Endothelial cell of umbilical vein (primary cell): Measurements from ENCODE around the gene MAML1. TPM values are rescaled to one million over a fixed set of nuclear protein-coding genes. Genes with fewer than 3 reads are reported as not detected.

Experiments used
- BruUV-seq: library from RNA; stranded (reverse); fragments of 400-500 nt; replicated peaks from 2 replicates; lab custom pipeline; 2021; lab: Mats Ljungman, UMichigan
- CTCF ChIA-PET: fragments of 300-600, 350-600 bp; sonication (Branson Sonifier 250); formaldehyde crosslinking; loops from one replicate; lab custom pipeline; 2021; ENCODE audit warnings: antibody characterized with exemption, inconsistent platforms; lab: Charles Lee
- POLR2A ChIA-PET: fragments of 300-600, 350-600 bp; sonication (Branson Sonifier 250); formaldehyde crosslinking; loops from one replicate; lab custom pipeline; 2021; ENCODE audit warnings: antibody characterized with exemption, inconsistent platforms; lab: Charles Lee
- DNase-seq: peaks from one replicate; pipeline ENCODE4 v3.0.0-alpha.2; 2011; ENCODE audit warnings: low read depth, low spot score
- FAIRE-seq: peaks from 2 replicates; lab custom pipeline; 2011; peaks lifted over from hg19 to GRCh38; lab: Jason Lieb, UNC
- H2AFZ ChIP-seq: 2 replicates; pipeline ENCODE4 v1.6.0; 2012; ENCODE audit warnings: low read depth, low read length, control low read depth, inconsistent platforms
- H3K27ac ChIP-seq: 2 replicates; pipeline ENCODE4 v1.5.1; 2011; ENCODE audit warnings: low read depth, mild to moderate bottlenecking, control low read depth, low read length, moderate library complexity; ENCODE audit not compliant: insufficient read depth
- H3K27me3 ChIP-seq, 2 experiments: 2 replicates each; pipeline versions ENCODE4 v1.6.0 to v1.6.1; 2011; ENCODE audit warnings: low read length in 2 of 2, mixed read lengths in 1 of 2; ENCODE audit not compliant: control insufficient read depth in 2 of 2, insufficient read depth in 2 of 2
- H3K36me3 ChIP-seq, 2 experiments: 2 replicates in 1 of 2; 3 replicates in 1 of 2; pipeline ENCODE4 v1.5.1; 2011; ENCODE audit warnings: low read length in 2 of 2, mild to moderate bottlenecking in 1 of 2, moderate library complexity in 1 of 2; ENCODE audit not compliant: control insufficient read depth in 2 of 2, insufficient read depth in 2 of 2; ENCODE audit errors: extremely low read depth in 1 of 2
- H3K4me1 ChIP-seq: 3 replicates; pipeline ENCODE4 v1.5.1; 2011; ENCODE audit warnings: mild to moderate bottlenecking, low read length; ENCODE audit not compliant: control insufficient read depth, insufficient read depth; ENCODE audit errors: extremely low read depth
- H3K4me2 ChIP-seq: 2 replicates; pipeline ENCODE4 v1.6.1; 2011; ENCODE audit warnings: low read length, control low read depth, mixed read lengths; ENCODE audit not compliant: insufficient read depth
- H3K4me3 ChIP-seq, 3 experiments: fragments of 200-600 bp in 1 of 3; sonication (generic), shearing (Covaris generic) in 1 of 3; replicated peaks in 1 of 3; 2 replicates each; pipeline ENCODE4 v1.5.1; 2011 to 2016; ENCODE audit warnings: control low read depth in 3 of 3, low read length in 3 of 3, mild to moderate bottlenecking in 2 of 3, inconsistent platforms in 1 of 3, low read depth in 1 of 3, moderate library complexity in 1 of 3; ENCODE audit not compliant: insufficient read depth in 1 of 3
- H3K79me2 ChIP-seq: 2 replicates; pipeline ENCODE4 v1.6.0; 2012; ENCODE audit warnings: low read length, inconsistent platforms; ENCODE audit not compliant: control insufficient read depth, insufficient read depth
- H3K9ac ChIP-seq: replicated peaks from 2 replicates; pipeline ENCODE3; 2011; ENCODE audit warnings: low read length, control low read depth; ENCODE audit not compliant: insufficient read depth; ENCODE audit errors: extremely low read depth
- H3K9me1 ChIP-seq: replicated peaks from 3 replicates; pipeline ENCODE4 v1.6.0; 2011; ENCODE audit warnings: mild to moderate bottlenecking, low read length; ENCODE audit not compliant: control insufficient read depth, insufficient read depth; ENCODE audit errors: extremely low read depth
- H3K9me3 ChIP-seq: replicated peaks from 2 replicates; pipeline ENCODE4 v1.5.1; 2012; ENCODE audit warnings: low read length, inconsistent platforms; ENCODE audit not compliant: control insufficient read depth, insufficient read depth
- H4K20me1 ChIP-seq: replicated peaks from 2 replicates; pipeline ENCODE3; 2011; ENCODE audit warnings: mild to moderate bottlenecking, low read length; ENCODE audit not compliant: control insufficient read depth, insufficient read depth; ENCODE audit errors: extremely low read depth
- EZH2 ChIP-seq: IDR thresholded peaks from 2 replicates; pipeline ENCODE4 v1.6.1; 2012; ENCODE audit warnings: borderline replicate concordance, low read depth, mild to moderate bottlenecking, moderate library complexity, low read length, inconsistent platforms; ENCODE audit not compliant: severe bottlenecking
- FOS ChIP-seq: IDR thresholded peaks from 2 replicates; pipeline ENCODE4 v1.6.1; 2011; ENCODE audit warnings: mild to moderate bottlenecking, low read length, moderate library complexity, borderline replicate concordance; ENCODE audit not compliant: insufficient read depth
- GATA2 ChIP-seq: IDR thresholded peaks from 2 replicates; pipeline ENCODE4 v1.7.0; 2011; ENCODE audit warnings: low read depth, mild to moderate bottlenecking, moderate library complexity, mixed read lengths, low read length; ENCODE audit not compliant: insufficient read length, insufficient read depth
- JUN ChIP-seq: IDR thresholded peaks from 2 replicates; pipeline ENCODE4 v1.6.1; 2011; ENCODE audit warnings: borderline replicate concordance, low read depth; ENCODE audit not compliant: insufficient read length, insufficient read depth
- MYC ChIP-seq: IDR thresholded peaks from one replicate; pipeline ENCODE4 v1.6.1; 2011; ENCODE audit warnings: mild to moderate bottlenecking, low read depth, low read length
- POLR2A ChIP-seq: IDR thresholded peaks from 2 replicates; pipeline ENCODE4 v1.6.1; 2012; ENCODE audit warnings: low read depth, mild to moderate bottlenecking, control low read depth, low read length
- POLR2AphosphoS5 ChIP-seq: IDR thresholded peaks from 2 replicates; pipeline ENCODE4 v1.6.1; 2012; ENCODE audit warnings: low read depth, mild to moderate bottlenecking, control low read depth, low read length, moderate library complexity; ENCODE audit not compliant: insufficient read depth
- dilution Hi-C: fragments of 300-500 bp; cut with MboI; formaldehyde crosslinking; loops from one replicate; pipeline ENCODE4 v1.15.0; 2019; ENCODE audit warnings: low sequenced_read_pairs; ENCODE audit not compliant: extremely low pct_ligation_motif_present
- intact Hi-C: fragments of 100-400 bp; cut with micrococcal nuclease; formaldehyde crosslinking; loops from one replicate; pipeline ENCODE4 v1.10.0; 2022
- polyA plus RNA-seq, 4 experiments: library from polyadenylated mRNA; depleted of rRNA in 3 of 4; stranded (reverse) in 3 of 4; unstranded in 1 of 4; fragments of >200 nt; gene quantifications; 2 replicates each; pipeline versions ENCODE4 v1.2.1 to v1.2.3, GENCODE V29; 2011 to 2012; ENCODE audit warnings: missing spikeins in 1 of 4
- total RNA-seq: library from RNA; stranded (reverse); gene quantifications from 2 replicates; pipeline ENCODE4 v1.2.3, GENCODE V29; 2021
- TF ChIP-seq, protein P1 (sequence below): IDR thresholded peaks from 2 replicates; pipeline ENCODE4 v1.6.1; 2011; ENCODE audit not compliant: insufficient read depth, insufficient read length
- TF ChIP-seq, protein P2 (sequence below), 2 donors: IDR thresholded peaks; 1 replicate in 1 of 2; 2 replicates in 1 of 2; pipeline ENCODE4 v1.5.1; 2011; ENCODE audit warnings: low read length in 2 of 2, mild to moderate bottlenecking in 2 of 2, moderate library complexity in 2 of 2, control low read depth in 1 of 2, inconsistent platforms in 1 of 2, low read depth in 1 of 2; ENCODE audit not compliant: insufficient read depth in 1 of 2; ENCODE audit errors: extremely low read depth in 1 of 2

The MAML1 gene
- total and polyA plus RNA-seq, 2 donors (not counting 3 experiments of a cell fraction or from before 2014, with no cell fraction given): 12.4 to 29.0 TPM

DNA sequence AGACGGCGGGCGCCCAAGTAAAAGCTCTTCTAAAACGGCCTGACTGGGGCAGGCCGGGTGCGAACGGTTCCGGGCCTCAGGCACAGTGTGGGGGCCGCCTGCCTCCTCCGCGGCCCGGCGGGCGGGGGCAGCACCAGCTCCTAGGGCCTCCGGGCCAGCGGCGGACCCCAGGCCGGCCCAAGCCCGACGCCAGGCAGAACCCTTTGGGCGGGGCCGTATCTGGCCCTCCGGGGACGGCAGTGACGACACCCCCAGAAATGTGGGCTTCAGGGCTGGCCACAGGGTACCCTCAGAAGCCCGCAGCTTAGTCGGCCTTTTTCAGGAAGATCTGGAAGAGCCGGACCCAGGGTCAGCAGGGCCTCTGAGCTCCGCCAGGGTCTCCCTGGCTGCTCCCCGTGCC, 65.1 kb downstream of the MAML1 start:
- Histone ChIP-seq H3K4me3 (no peak overlapping the region), H3K4me2 (no peak overlapping the region), H3K9me3 (no peaks in the 10 kb centered on the region), H4K20me1 (no peaks in the 10 kb centered on the region), H3K79me2 (peaks cover under 1% of the 10 kb centered on the region), H3K9me1 (no peaks in the 10 kb centered on the region), H3K4me1 (peaks cover 10% of the 10 kb centered on the region), H2AFZ (no peak overlapping the region), H3K27ac (no peak overlapping the region), H3K27me3 (no peaks in the 10 kb centered on the region), H3K36me3 (peaks cover 10 to 39% of the 10 kb centered on the region in 2 experiments), H3K9ac (no peak overlapping the region)
- dilution Hi-C loops: no loop called here
- FAIRE-seq: no peak
- DNase-seq: no peak
- CTCF ChIA-PET: interaction anchor here (3.2 to 8.8 kb wide), 2 partner anchors 35 to 65 kb away, joined by 11 to 103 read pairs; partner anchors contain the start of gene MAML1
- TF ChIP-seq POLR2A (no peak), POLR2AphosphoS5 (no peak), FOS (no peak), MYC (no peak), GATA2 (no peak), EZH2 (no peak), JUN (no peak)
- TF ChIP-seq, protein P1, sequence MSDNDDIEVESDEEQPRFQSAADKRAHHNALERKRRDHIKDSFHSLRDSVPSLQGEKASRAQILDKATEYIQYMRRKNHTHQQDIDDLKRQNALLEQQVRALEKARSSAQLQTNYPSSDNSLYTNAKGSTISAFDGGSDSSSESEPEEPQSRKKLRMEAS: no peak
- TF ChIP-seq, protein P2, sequence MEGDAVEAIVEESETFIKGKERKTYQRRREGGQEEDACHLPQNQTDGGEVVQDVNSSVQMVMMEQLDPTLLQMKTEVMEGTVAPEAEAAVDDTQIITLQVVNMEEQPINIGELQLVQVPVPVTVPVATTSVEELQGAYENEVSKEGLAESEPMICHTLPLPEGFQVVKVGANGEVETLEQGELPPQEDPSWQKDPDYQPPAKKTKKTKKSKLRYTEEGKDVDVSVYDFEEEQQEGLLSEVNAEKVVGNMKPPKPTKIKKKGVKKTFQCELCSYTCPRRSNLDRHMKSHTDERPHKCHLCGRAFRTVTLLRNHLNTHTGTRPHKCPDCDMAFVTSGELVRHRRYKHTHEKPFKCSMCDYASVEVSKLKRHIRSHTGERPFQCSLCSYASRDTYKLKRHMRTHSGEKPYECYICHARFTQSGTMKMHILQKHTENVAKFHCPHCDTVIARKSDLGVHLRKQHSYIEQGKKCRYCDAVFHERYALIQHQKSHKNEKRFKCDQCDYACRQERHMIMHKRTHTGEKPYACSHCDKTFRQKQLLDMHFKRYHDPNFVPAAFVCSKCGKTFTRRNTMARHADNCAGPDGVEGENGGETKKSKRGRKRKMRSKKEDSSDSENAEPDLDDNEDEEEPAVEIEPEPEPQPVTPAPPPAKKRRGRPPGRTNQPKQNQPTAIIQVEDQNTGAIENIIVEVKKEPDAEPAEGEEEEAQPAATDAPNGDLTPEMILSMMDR (IDR thresholded peaks at IDR 0.05; ENCODE audit: extremely low read depth in 1 of 2, insufficient read depth in 1 of 2, low read depth in 1 of 2, low read length in 2 of 2): no peak
- POLR2A ChIA-PET: no interaction called here
- intact Hi-C loops: loop anchor here (10.0 kb wide), 1 partner anchor 133 kb away; no protein-coding TSS in a partner anchor
- BruUV-seq: TSS peak; percentile 46
